Mucosa of rectum (tissue), 2 donors: Measurements from ENCODE around the gene NR3C2.

Experiments
- H3K27ac ChIP-seq, 2 donors: one replicate each; pipeline ENCODE4 v1.7.0; 2013; ENCODE audit warnings: inconsistent platforms in 2 of 2, low read depth in 2 of 2, low read length in 2 of 2
- H3K27me3 ChIP-seq, 2 donors: one replicate each; pipeline ENCODE4 v1.7.0; 2013; ENCODE audit warnings: low read length in 2 of 2; ENCODE audit not compliant: control insufficient read depth in 2 of 2, insufficient read depth in 2 of 2
- H3K36me3 ChIP-seq, 2 donors: one replicate each; pipeline ENCODE4 v1.7.0; 2013; ENCODE audit warnings: low read length in 2 of 2; ENCODE audit not compliant: control insufficient read depth in 2 of 2, insufficient read depth in 2 of 2
- H3K4me1 ChIP-seq, 2 donors: one replicate each; pipeline ENCODE4 v1.7.0; 2013; ENCODE audit warnings: low read length in 2 of 2, mild to moderate bottlenecking in 1 of 2; ENCODE audit not compliant: control insufficient read depth in 2 of 2, insufficient read depth in 2 of 2
- H3K4me3 ChIP-seq, 2 donors: one replicate each; pipeline ENCODE4 v1.7.0; 2013; ENCODE audit warnings: low read length in 2 of 2
- H3K9ac ChIP-seq, 2 donors: one replicate each; pipeline ENCODE4 v1.7.0; 2013; ENCODE audit warnings: low read length in 2 of 2, low read depth in 1 of 2, mild to moderate bottlenecking in 1 of 2
- H3K9me3 ChIP-seq, 2 donors: one replicate each; pipeline ENCODE4 v1.7.0; 2013; ENCODE audit warnings: low read length in 2 of 2; ENCODE audit not compliant: control insufficient read depth in 2 of 2
- donor health status: healthy.
- donor health status: Normal muscosa, but diverticular disease.

Gene NR3C2

GRCh38 chr4:148081267-148081666 lies 360.9 kb downstream of the NR3C2 start:
- no peak overlapping the region for H3K9ac ChIP-seq
- no peaks in the 10 kb centered on the region for H3K9me3 ChIP-seq
- no peak overlapping the region for H3K4me3 ChIP-seq
- no peaks in the 10 kb centered on the region for H3K4me1 ChIP-seq
- peaks cover 32 to 39% of the 10 kb centered on the region in 2 donors for H3K36me3 ChIP-seq
- H3K27me3 ChIP-seq = no peaks in the 10 kb centered on the region
- H3K27ac ChIP-seq = no peak overlapping the region

DNA sequence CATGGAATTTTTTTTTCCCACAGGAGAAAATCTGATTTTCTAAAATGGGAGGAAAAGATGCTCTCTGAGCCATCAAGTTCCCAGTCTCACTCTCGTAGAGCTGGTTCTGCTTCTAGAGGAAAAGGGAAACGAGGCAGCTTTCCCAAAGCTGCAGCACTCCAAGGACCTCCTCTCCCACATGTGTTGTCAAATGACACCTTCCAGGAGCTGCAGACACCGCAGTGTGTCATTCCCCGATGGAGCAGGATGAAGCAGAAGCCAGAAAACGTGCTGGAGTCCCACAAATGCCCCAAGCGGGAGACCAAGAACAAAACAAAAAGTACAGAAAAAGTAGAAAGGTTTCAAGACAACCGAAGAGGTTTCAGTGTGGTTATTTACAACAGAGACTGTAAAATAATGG lies 362.3 kb downstream of the NR3C2 start:
- Histone ChIP-seq H3K36me3 (peaks cover 38 to 47% of the 10 kb centered on the region in 2 donors), H3K9me3 (peaks cover 0 to 4% of the 10 kb centered on the region in 2 donors)

GRCh38 chr4:148078061-148078460 lies 364.2 kb downstream of the NR3C2 start:
- peaks cover 0 to 4% of the 10 kb centered on the region in 2 donors for H3K9me3 ChIP-seq
- no peak overlapping the region for H3K27ac ChIP-seq
- no peaks in the 10 kb centered on the region for H3K27me3 ChIP-seq
- H3K4me3 ChIP-seq = no peak overlapping the region
- no peak overlapping the region for H3K9ac ChIP-seq
- H3K4me1 ChIP-seq = no peaks in the 10 kb centered on the region
- H3K36me3 ChIP-seq = peaks cover 41 to 48% of the 10 kb centered on the region in 2 donors

More for the DNA sequence above, 362.3 kb downstream of the NR3C2 start:
- Histone ChIP-seq H3K4me3 (no peak overlapping the region), H3K27ac (no peak overlapping the region), H3K27me3 (no peaks in the 10 kb centered on the region), H3K9ac (no peak overlapping the region), H3K4me1 (no peaks in the 10 kb centered on the region)

- Histone ChIP-seq H3K9ac (no peak overlapping the region), H3K36me3 (peaks cover 41 to 48% of the 10 kb centered on the region in 2 donors), H3K9me3 (peaks cover 0 to 4% of the 10 kb centered on the region in 2 donors), H3K4me3 (no peak overlapping the region), H3K4me1 (no peaks in the 10 kb centered on the region), H3K27me3 (no peaks in the 10 kb centered on the region), H3K27ac (no peak overlapping the region)
These were observed 364.6 kb downstream of the NR3C2 start for GRCh38 chr4:148077581-148077980.

DNA sequence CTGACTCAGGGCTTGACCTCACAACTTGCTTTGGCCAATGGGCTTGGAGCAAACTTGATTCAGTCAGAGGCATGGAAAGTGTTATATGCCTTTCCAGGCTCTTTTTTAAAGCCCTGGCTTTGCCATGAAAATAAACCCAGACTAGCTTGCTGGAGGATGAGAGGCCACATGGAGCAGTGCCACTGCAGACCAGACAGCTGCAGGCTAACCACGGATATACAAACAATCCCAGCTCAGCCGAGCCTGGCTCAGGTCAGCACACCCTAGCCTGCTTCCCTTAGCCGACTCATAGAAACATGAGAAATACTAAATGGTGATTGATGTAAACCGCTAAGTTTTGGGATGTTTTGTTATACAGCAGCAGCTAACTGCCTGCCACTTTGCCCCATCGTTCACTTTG lies 365.2 kb downstream of the NR3C2 start:
- Histone ChIP-seq H3K9ac (no peak overlapping the region), H3K36me3 (peaks cover 41 to 45% of the 10 kb centered on the region in 2 donors), H3K4me1 (no peaks in the 10 kb centered on the region), H3K27ac (no peak overlapping the region), H3K9me3 (peaks cover 0 to 4% of the 10 kb centered on the region in 2 donors), H3K4me3 (no peak overlapping the region), H3K27me3 (no peaks in the 10 kb centered on the region)

- H3K27ac ChIP-seq = no peak overlapping the region
- no peak overlapping the region for H3K9ac ChIP-seq
- peaks cover 0 to 4% of the 10 kb centered on the region in 2 donors for H3K9me3 ChIP-seq
- H3K36me3 ChIP-seq = peaks cover 30 to 37% of the 10 kb centered on the region in 2 donors
- H3K27me3 ChIP-seq = no peaks in the 10 kb centered on the region
- no peak overlapping the region for H3K4me3 ChIP-seq
- H3K4me1 ChIP-seq = no peaks in the 10 kb centered on the region
These were observed 366.8 kb downstream of the NR3C2 start for GRCh38 chr4:148075438-148075837.

GRCh38 chr4:148074462-148074861 lies 367.8 kb downstream of the NR3C2 start:
- no peaks in the 10 kb centered on the region for H3K27me3 ChIP-seq
- no peak overlapping the region for H3K4me3 ChIP-seq
- no peak overlapping the region for H3K9ac ChIP-seq
- H3K4me1 ChIP-seq = no peaks in the 10 kb centered on the region
- H3K9me3 ChIP-seq = peaks cover 0 to 4% of the 10 kb centered on the region in 2 donors
- no peak overlapping the region for H3K27ac ChIP-seq
- peaks cover 24 to 29% of the 10 kb centered on the region in 2 donors for H3K36me3 ChIP-seq

GRCh38 chr4:148073349-148073748 lies 368.9 kb downstream of the NR3C2 start:
- H3K9me3 ChIP-seq = peaks cover 0 to 4% of the 10 kb centered on the region in 2 donors
- H3K4me3 ChIP-seq = no peak overlapping the region
- no peaks in the 10 kb centered on the region for H3K27me3 ChIP-seq
- H3K4me1 ChIP-seq = no peaks in the 10 kb centered on the region
- H3K36me3 ChIP-seq = peaks cover 22 to 23% of the 10 kb centered on the region in 2 donors
- H3K9ac ChIP-seq = no peak overlapping the region
- H3K27ac ChIP-seq = no peak overlapping the region

GRCh38 chr4:148072789-148073188 lies 369.4 kb downstream of the NR3C2 start:
- H3K4me1 ChIP-seq = no peaks in the 10 kb centered on the region
- H3K4me3 ChIP-seq = no peak overlapping the region
- peaks cover 17 to 18% of the 10 kb centered on the region in 2 donors for H3K36me3 ChIP-seq

GRCh38 chr4:148071009-148071408 lies 371.2 kb downstream of the NR3C2 start:
- Histone ChIP-seq H3K9ac (no peak overlapping the region), H3K27ac (no peak overlapping the region), H3K27me3 (no peaks in the 10 kb centered on the region), H3K9me3 (peaks cover 0 to 4% of the 10 kb centered on the region in 2 donors), H3K36me3 (peaks cover 7 to 9% of the 10 kb centered on the region in 2 donors), H3K4me3 (no peak overlapping the region), H3K4me1 (no peaks in the 10 kb centered on the region)

More at GRCh38 chr4:148072789-148073188, 369.4 kb downstream of the NR3C2 start:
- no peaks in the 10 kb centered on the region for H3K27me3 ChIP-seq
- no peak overlapping the region for H3K9ac ChIP-seq
- H3K9me3 ChIP-seq = peaks cover 0 to 4% of the 10 kb centered on the region in 2 donors
- H3K27ac ChIP-seq = no peak overlapping the region

GRCh38 chr4:148069895-148070178 lies 372.4 kb downstream of the NR3C2 start:
- Histone ChIP-seq H3K4me1 (no peaks in the 10 kb centered on the region), H3K9ac (no peak overlapping the region), H3K27ac (no peak overlapping the region), H3K27me3 (no peaks in the 10 kb centered on the region), H3K36me3 (peaks cover 0 to 3% of the 10 kb centered on the region in 2 donors), H3K4me3 (no peak overlapping the region), H3K9me3 (no peaks in the 10 kb centered on the region)
